Ascending aorta (tissue), 2 donors: ENCODE results near the gene PITPNC1. TPM values are rescaled to one million over a fixed set of nuclear protein-coding genes. Genes with fewer than 3 reads are reported as not detected.

Source experiments
- DNase-seq, 2 donors: peaks; one replicate each; pipeline ENCODE4 v3.0.0-alpha.2; 2019; ENCODE audit warnings: low spot score in 2 of 2
- H3K27ac ChIP-seq, 2 donors: fragments of 200-600 bp; sonication (generic); one replicate each; pipeline ENCODE4 v1.5.1; 2016 to 2017; ENCODE audit warnings: mild to moderate bottlenecking in 1 of 2
- H3K27me3 ChIP-seq: fragments of 200-600 bp; sonication (generic); one replicate; pipeline ENCODE4 v1.5.1; 2017
- H3K36me3 ChIP-seq, 2 donors: fragments of 200-600 bp; sonication (generic); one replicate each; pipeline ENCODE4 v1.5.1; 2016
- H3K4me1 ChIP-seq, 2 donors: fragments of 200-600 bp; sonication (generic); one replicate each; pipeline ENCODE4 v1.5.1; 2016 to 2017; ENCODE audit warnings: mild to moderate bottlenecking in 1 of 2
- H3K4me3 ChIP-seq, 2 donors: fragments of 200-600 bp; sonication (generic); one replicate each; pipeline ENCODE4 v1.5.1; 2016 to 2017; ENCODE audit warnings: mild to moderate bottlenecking in 1 of 2
- H3K9me3 ChIP-seq, 2 donors: fragments of 200-600 bp; sonication (generic); one replicate each; pipeline ENCODE4 v1.5.1; 2016
- intact Hi-C: fragments of 100-400 bp; cut with DNase I; formaldehyde crosslinking; loops from one replicate; pipeline ENCODE4 v1.15.1; 2023
- total RNA-seq: library from RNA; depleted of rRNA; stranded (reverse); fragments of >200 nt; gene quantifications from one replicate; pipeline ENCODE4 v1.1.0, GENCODE V29; 2016
- TF ChIP-seq, protein P1 (sequence below), 3 experiments: fragments of 200-600 bp in 2 of 3; fragments of 450-650 bp in 1 of 3; sonication (generic) in 2 of 3; IDR thresholded peaks; one replicate each; pipeline ENCODE4 v1.5.1; 2016 to 2019; ENCODE audit warnings: antibody characterized with exemption in 3 of 3, mild to moderate bottlenecking in 1 of 3, moderate library complexity in 1 of 3

The PITPNC1 gene
- total RNA-seq, 1 donor from 2014 or later: 10.9 TPM

DNA sequence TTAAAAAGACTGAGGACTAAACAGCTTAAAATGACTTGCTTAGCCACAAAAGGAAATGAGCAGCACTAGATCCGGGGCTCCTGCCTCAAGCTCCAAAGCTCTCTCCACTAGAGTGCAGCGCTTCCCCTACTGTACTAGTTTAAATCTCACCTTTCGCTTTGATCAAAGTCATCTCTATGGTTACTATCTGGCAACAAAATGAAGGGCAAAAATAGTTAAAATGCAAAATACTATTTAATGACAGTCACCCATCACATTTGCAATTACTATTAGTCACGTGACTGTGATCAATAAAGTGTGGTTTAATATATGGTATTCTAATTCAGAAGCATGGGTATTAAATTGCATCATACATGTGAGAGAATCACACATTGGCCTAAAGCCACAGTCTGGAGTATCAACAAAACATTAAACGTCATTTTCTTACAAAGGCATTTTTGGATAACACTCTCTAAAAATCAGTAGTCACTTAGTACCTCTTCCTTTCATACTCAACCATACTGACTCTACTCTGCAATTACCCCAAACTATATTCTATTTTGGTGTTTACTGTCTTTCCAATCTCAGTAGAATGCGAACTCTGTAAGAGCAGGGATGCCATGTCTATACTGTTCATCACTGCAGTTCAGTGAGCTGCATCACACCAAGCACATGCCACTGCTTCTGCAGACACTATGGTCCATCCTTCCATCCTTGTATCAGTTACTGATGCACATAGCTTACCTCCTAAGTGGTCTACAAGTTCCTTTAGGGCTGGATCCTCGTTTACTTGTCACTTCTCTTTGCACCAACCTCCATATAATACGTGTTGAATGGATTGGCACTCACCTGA is 16.9 kb upstream of the PITPNC1 start:
- Histone ChIP-seq H3K27me3 (no peaks in the 10 kb centered on the region), H3K9me3 (no peaks in the 10 kb centered on the region), H3K27ac (no peak overlapping the region), H3K36me3 (peaks cover 26 to 29% of the 10 kb centered on the region in 2 donors), H3K4me3 (no peak overlapping the region), H3K4me1 (peaks cover 5 to 22% of the 10 kb centered on the region in 2 donors)
- intact Hi-C loops: loop anchor here (10.0 kb wide), 1 partner anchor 115 kb away; the partner anchor contains the start of gene HELZ
- TF ChIP-seq, protein P1, sequence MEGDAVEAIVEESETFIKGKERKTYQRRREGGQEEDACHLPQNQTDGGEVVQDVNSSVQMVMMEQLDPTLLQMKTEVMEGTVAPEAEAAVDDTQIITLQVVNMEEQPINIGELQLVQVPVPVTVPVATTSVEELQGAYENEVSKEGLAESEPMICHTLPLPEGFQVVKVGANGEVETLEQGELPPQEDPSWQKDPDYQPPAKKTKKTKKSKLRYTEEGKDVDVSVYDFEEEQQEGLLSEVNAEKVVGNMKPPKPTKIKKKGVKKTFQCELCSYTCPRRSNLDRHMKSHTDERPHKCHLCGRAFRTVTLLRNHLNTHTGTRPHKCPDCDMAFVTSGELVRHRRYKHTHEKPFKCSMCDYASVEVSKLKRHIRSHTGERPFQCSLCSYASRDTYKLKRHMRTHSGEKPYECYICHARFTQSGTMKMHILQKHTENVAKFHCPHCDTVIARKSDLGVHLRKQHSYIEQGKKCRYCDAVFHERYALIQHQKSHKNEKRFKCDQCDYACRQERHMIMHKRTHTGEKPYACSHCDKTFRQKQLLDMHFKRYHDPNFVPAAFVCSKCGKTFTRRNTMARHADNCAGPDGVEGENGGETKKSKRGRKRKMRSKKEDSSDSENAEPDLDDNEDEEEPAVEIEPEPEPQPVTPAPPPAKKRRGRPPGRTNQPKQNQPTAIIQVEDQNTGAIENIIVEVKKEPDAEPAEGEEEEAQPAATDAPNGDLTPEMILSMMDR (IDR thresholded peaks at IDR 0.05): no peak
- no peak for DNase-seq

DNA sequence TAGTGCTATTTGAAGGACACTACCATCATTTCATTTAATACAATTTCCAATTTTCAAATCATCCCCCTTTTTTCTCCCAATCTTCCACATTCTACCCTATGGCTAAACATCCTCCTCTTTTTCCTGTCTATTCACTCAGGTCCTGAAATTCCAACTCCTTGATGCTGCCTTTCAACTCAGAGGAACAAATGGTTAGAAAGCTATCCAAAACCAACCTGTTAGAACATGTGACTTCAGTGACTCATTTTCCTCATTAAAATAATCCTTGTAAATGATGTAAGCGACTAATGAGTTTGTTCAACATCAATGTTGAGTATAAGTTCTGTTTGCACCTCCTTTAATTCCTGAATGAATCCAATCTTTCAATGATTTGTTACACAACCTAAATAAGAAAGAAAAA is 16.2 kb upstream of the PITPNC1 start:
- no peak overlapping the region for H3K4me3 ChIP-seq
- intact Hi-C loops: loop anchor here (10.0 kb wide), 1 partner anchor 116 kb away; the partner anchor contains the start of gene HELZ
- no peak for DNase-seq
- H3K4me1 ChIP-seq: peaks cover 5 to 24% of the 10 kb centered on the region in 2 donors
- TF ChIP-seq, protein P1 (IDR thresholded peaks at IDR 0.05): no peak
- no peak overlapping the region for H3K27ac ChIP-seq
- H3K9me3 ChIP-seq: no peaks in the 10 kb centered on the region
- H3K36me3 ChIP-seq: peaks cover 19 to 23% of the 10 kb centered on the region in 2 donors
- H3K27me3 ChIP-seq: no peaks in the 10 kb centered on the region

DNA sequence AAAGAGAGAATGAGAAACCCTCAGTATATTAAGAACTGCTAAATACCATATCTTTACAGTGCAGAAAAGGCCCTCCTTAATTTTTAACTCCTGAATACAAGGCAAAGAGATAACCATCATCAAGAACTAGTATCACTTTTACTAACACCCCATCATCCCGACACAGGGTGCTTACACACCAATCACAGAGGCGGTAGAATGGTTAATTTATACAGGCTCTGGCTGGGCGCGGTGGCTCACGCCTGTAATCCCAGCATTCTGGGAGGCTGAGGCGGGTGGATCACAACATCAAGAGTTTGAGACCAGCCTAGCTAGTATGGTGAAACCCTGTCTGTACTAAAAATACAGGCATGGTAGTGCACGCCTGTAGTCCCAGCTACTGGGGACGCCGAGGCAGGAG is 14.9 kb upstream of the PITPNC1 start:
- TF ChIP-seq, protein P1 (IDR thresholded peaks at IDR 0.05): no peak
- intact Hi-C loops: loop anchor here (10.0 kb wide), 1 partner anchor 117 kb away; the partner anchor contains the start of gene HELZ
- Histone ChIP-seq H3K4me1 (peaks cover 5 to 27% of the 10 kb centered on the region in 2 donors), H3K36me3 (peaks cover 9 to 15% of the 10 kb centered on the region in 2 donors), H3K27me3 (no peaks in the 10 kb centered on the region), H3K9me3 (no peaks in the 10 kb centered on the region), H3K4me3 (no peak overlapping the region), H3K27ac (no peak overlapping the region)
- DNase-seq: no peak

- H3K27ac ChIP-seq: peak overlapping the region; percentile 89 to 96
- TF ChIP-seq, protein P1 (IDR thresholded peaks at IDR 0.05): no peak
- H3K4me1 ChIP-seq: peaks cover 5 to 20% of the 10 kb centered on the region in 2 donors
- H3K9me3 ChIP-seq: no peaks in the 10 kb centered on the region
- H3K36me3 ChIP-seq: peaks cover 0 to 6% of the 10 kb centered on the region in 2 donors
- intact Hi-C loops: loop anchor here (10.0 kb wide), 1 partner anchor 120 kb away; the partner anchor contains the start of gene HELZ
- peak overlapping the region; percentile 90 to 96 for H3K4me3 ChIP-seq
- DNase-seq: no peak
- no peaks in the 10 kb centered on the region for H3K27me3 ChIP-seq
Measured at GRCh38 chr17:67364847-67365737, 12.0 kb upstream of the PITPNC1 start.

- H3K4me1 ChIP-seq: peaks cover 5 to 20% of the 10 kb centered on the region in 2 donors
- peaks cover 0 to under 1% of the 10 kb centered on the region in 2 donors for H3K36me3 ChIP-seq
- intact Hi-C loops: loop anchor here (1.0 to 10.0 kb wide), 3 partner anchors 12 to 352 kb away; partner anchors contain the start of genes HELZ, NOL11 and PITPNC1
- H3K27ac ChIP-seq: peak overlapping the region; percentile 89 to 96
- no peaks in the 10 kb centered on the region for H3K9me3 ChIP-seq
- DNase-seq: no peak
- peak overlapping the region; percentile 90 to 96 for H3K4me3 ChIP-seq
- TF ChIP-seq, protein P1 (IDR thresholded peaks at IDR 0.05): no peak
- no peaks in the 10 kb centered on the region for H3K27me3 ChIP-seq
Measured at GRCh38 chr17:67365738-67366192, 11.3 kb upstream of the PITPNC1 start.
